SK-N-SH treated with all-trans-retinoic acid at 6 μM for 48 hours (cell line): Measurements from ENCODE around the gene C2orf66.

Experiments
- BACH2 ChIP-seq: fragments of 250-450 bp; sonication (Bioruptor Pico); IDR thresholded peaks from 2 replicates; pipeline ENCODE4 v1.9.0; 2021; ENCODE audit warnings: mild to moderate bottlenecking, borderline replicate concordance
- ESRRG ChIP-seq: fragments of 250-450 bp; sonication (Bioruptor Pico); IDR thresholded peaks from 2 replicates; pipeline ENCODE4 v1.6.1; 2021; ENCODE audit warnings: mild to moderate bottlenecking
- GLIS3 ChIP-seq: fragments of 250-450 bp; sonication (Bioruptor Pico); IDR thresholded peaks from 2 replicates; pipeline ENCODE4 v1.5.0; 2020; ENCODE audit warnings: mild to moderate bottlenecking, moderate library complexity
- PPARA ChIP-seq: fragments of 250-450 bp; sonication (Bioruptor Pico); IDR thresholded peaks from 2 replicates; pipeline ENCODE4 v1.5.0; 2020; ENCODE audit warnings: mild to moderate bottlenecking, borderline replicate concordance
- ZC3H10 ChIP-seq: fragments of 250-450 bp; sonication (Bioruptor Pico); IDR thresholded peaks from 2 replicates; pipeline ENCODE4 v1.5.1; 2021; ENCODE audit warnings: mild to moderate bottlenecking, moderate library complexity
- ZFP3 ChIP-seq: fragments of 250-450 bp; sonication (Bioruptor Pico); IDR thresholded peaks from 2 replicates; pipeline ENCODE4 v1.5.0; 2020; ENCODE audit warnings: mild to moderate bottlenecking, moderate library complexity
- ZFP30 ChIP-seq: fragments of 450-650 bp; formaldehyde crosslinking; IDR thresholded peaks from 2 replicates; pipeline ENCODE4 v1.5.0; 2022; ENCODE audit warnings: mild to moderate bottlenecking, moderate library complexity
- ZNF565 ChIP-seq: fragments of 450-650 bp; formaldehyde crosslinking; conservative IDR thresholded peaks from 2 replicates; pipeline ENCODE4 v1.5.0; 2020; ENCODE audit warnings: low read depth, mild to moderate bottlenecking, moderate library complexity
- ZNF8 ChIP-seq: fragments of 450-650 bp; formaldehyde crosslinking; IDR thresholded peaks from 2 replicates; pipeline ENCODE4 v1.5.0; 2020; ENCODE audit warnings: mild to moderate bottlenecking, moderate library complexity
- TF ChIP-seq, protein P1 (sequence below): fragments of 250-450 bp; sonication (Bioruptor Pico); IDR thresholded peaks from 2 replicates; pipeline ENCODE4 v1.8.0; 2020; ENCODE audit warnings: mild to moderate bottlenecking, moderate library complexity, borderline replicate concordance
- TF ChIP-seq, protein P2 (sequence below): fragments of 250-450 bp; sonication (Bioruptor Pico); IDR thresholded peaks from 2 replicates; pipeline ENCODE4 v1.5.1; 2020; ENCODE audit warnings: low read depth, mild to moderate bottlenecking, moderate library complexity
- TF ChIP-seq, protein P3 (sequence below): fragments of 250-450 bp; sonication (Bioruptor Pico); IDR thresholded peaks from 2 replicates; pipeline ENCODE4 v1.5.0; 2020; ENCODE audit warnings: mild to moderate bottlenecking, moderate library complexity

DNA sequence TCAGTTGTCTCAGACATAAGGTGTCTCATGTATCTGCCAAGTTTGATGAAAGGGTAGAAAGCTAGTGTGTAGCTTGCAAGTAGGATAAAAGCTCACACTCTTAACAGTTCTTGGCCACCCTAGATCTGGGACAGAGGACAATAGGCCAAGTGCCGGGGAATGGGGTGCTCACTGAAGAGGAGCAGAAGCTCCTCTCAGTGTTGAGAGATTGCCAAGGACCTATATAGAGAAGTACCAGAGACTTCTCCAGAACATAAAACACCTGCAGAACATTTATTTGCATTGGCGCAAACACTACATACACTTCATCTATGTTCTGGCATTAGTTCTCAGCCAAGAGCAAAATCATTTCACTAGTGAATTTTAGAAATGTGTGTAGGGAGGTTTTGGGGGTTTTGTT lies 6.8 kb downstream of the C2orf66 start:
- TF ChIP-seq ZNF565 (CRISPR knock-in tag) (no peak), ZNF8 (CRISPR knock-in tag) (no peak), ZC3H10 (CRISPR knock-in tag) (no peak), PPARA (no peak), ZFP30 (CRISPR knock-in tag) (no peak), GLIS3 (no peak), ESRRG (CRISPR knock-in tag) (no peak), ZFP3 (CRISPR knock-in tag) (no peak), BACH2 (CRISPR knock-in tag) (no peak)
- TF ChIP-seq, protein P1, sequence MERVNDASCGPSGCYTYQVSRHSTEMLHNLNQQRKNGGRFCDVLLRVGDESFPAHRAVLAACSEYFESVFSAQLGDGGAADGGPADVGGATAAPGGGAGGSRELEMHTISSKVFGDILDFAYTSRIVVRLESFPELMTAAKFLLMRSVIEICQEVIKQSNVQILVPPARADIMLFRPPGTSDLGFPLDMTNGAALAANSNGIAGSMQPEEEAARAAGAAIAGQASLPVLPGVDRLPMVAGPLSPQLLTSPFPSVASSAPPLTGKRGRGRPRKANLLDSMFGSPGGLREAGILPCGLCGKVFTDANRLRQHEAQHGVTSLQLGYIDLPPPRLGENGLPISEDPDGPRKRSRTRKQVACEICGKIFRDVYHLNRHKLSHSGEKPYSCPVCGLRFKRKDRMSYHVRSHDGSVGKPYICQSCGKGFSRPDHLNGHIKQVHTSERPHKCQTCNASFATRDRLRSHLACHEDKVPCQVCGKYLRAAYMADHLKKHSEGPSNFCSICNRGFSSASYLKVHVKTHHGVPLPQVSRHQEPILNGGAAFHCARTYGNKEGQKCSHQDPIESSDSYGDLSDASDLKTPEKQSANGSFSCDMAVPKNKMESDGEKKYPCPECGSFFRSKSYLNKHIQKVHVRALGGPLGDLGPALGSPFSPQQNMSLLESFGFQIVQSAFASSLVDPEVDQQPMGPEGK (CRISPR knock-in tag) = no peak
- TF ChIP-seq, protein P2, sequence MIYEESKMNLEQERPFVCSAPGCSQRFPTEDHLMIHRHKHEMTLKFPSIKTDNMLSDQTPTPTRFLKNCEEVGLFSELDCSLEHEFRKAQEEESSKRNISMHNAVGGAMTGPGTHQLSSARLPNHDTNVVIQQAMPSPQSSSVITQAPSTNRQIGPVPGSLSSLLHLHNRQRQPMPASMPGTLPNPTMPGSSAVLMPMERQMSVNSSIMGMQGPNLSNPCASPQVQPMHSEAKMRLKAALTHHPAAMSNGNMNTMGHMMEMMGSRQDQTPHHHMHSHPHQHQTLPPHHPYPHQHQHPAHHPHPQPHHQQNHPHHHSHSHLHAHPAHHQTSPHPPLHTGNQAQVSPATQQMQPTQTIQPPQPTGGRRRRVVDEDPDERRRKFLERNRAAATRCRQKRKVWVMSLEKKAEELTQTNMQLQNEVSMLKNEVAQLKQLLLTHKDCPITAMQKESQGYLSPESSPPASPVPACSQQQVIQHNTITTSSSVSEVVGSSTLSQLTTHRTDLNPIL (CRISPR knock-in tag) = no peak
- TF ChIP-seq, protein P3, sequence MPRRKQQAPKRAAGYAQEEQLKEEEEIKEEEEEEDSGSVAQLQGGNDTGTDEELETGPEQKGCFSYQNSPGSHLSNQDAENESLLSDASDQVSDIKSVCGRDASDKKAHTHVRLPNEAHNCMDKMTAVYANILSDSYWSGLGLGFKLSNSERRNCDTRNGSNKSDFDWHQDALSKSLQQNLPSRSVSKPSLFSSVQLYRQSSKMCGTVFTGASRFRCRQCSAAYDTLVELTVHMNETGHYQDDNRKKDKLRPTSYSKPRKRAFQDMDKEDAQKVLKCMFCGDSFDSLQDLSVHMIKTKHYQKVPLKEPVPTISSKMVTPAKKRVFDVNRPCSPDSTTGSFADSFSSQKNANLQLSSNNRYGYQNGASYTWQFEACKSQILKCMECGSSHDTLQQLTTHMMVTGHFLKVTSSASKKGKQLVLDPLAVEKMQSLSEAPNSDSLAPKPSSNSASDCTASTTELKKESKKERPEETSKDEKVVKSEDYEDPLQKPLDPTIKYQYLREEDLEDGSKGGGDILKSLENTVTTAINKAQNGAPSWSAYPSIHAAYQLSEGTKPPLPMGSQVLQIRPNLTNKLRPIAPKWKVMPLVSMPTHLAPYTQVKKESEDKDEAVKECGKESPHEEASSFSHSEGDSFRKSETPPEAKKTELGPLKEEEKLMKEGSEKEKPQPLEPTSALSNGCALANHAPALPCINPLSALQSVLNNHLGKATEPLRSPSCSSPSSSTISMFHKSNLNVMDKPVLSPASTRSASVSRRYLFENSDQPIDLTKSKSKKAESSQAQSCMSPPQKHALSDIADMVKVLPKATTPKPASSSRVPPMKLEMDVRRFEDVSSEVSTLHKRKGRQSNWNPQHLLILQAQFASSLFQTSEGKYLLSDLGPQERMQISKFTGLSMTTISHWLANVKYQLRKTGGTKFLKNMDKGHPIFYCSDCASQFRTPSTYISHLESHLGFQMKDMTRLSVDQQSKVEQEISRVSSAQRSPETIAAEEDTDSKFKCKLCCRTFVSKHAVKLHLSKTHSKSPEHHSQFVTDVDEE = no peak
